ENCODE results near the gene LUZP1. TPM values are rescaled to one million over a fixed set of nuclear protein-coding genes. Genes with fewer than 3 reads are reported as not detected.

Gene LUZP1
- total RNA-seq (2022; extraction: Qiagen RNA extraction; ENCODE audit: low read depth), result 17.3 to 24.1 TPM (median 21.7 TPM) in 5 replicates

GRCh38 chr1:23168445-23169194 lies at the start of gene LUZP1:
TSS of gene LUZP1 (minus strand) at chr1:23168856.

GRCh38 chr1:23217421-23218115 lies 48.9 kb upstream of the LUZP1 start, which contains the start of gene HTR1D:
TSS of gene HTR1D (minus strand) at chr1:23217502. CDS start at chr1:23194219, 23,283 bp downstream.

Other genes starting within 250 kb of the LUZP1 start
- gene LACTBL1, start 196.0 kb downstream of the LUZP1 start, total RNA-seq (2022; extraction: Qiagen RNA extraction; ENCODE audit: low read depth), result not detected in 5 replicates
- gene TEX46, start 153.0 kb downstream of the LUZP1 start, total RNA-seq (2022; extraction: Qiagen RNA extraction; ENCODE audit: low read depth), result not detected in 5 replicates
- 84.9 to 102 TPM (median 90.9 TPM) in 5 replicates for gene KDM1A, start 149.4 kb downstream of the LUZP1 start, total RNA-seq (2022; extraction: Qiagen RNA extraction; ENCODE audit: low read depth)
- gene HTR1D, start 48.6 kb upstream of the LUZP1 start, total RNA-seq (2022; extraction: Qiagen RNA extraction; ENCODE audit: low read depth), result 11.9 to 14.2 TPM (median 13.4 TPM) in 5 replicates
- 157 to 183 TPM (median 163 TPM) in 5 replicates for gene HNRNPR, start 175.4 kb upstream of the LUZP1 start, total RNA-seq (2022; extraction: Qiagen RNA extraction; ENCODE audit: low read depth)
- 4.2 to 5.8 TPM (median 5.6 TPM) in 5 replicates for gene ZNF436, start 201.0 kb upstream of the LUZP1 start, total RNA-seq (2022; extraction: Qiagen RNA extraction; ENCODE audit: low read depth)

All from A549 treated with GW870086 at 1 μM for 4 hours (cell line).